SK-N-MC (cell line): ENCODE data around the gene GNG13.

Experiments used
- EZH2 ChIP-seq: fragments of 200-600 bp; sonication (generic); IDR thresholded peaks from one replicate; pipeline ENCODE4 v1.6.1; 2017; ENCODE audit warnings: antibody characterized with exemption
- POLR2AphosphoS5 ChIP-seq: IDR thresholded peaks from 2 replicates; pipeline ENCODE4 v1.6.1; 2012; ENCODE audit warnings: mild to moderate bottlenecking, low read depth, low read length, borderline replicate concordance

DNA sequence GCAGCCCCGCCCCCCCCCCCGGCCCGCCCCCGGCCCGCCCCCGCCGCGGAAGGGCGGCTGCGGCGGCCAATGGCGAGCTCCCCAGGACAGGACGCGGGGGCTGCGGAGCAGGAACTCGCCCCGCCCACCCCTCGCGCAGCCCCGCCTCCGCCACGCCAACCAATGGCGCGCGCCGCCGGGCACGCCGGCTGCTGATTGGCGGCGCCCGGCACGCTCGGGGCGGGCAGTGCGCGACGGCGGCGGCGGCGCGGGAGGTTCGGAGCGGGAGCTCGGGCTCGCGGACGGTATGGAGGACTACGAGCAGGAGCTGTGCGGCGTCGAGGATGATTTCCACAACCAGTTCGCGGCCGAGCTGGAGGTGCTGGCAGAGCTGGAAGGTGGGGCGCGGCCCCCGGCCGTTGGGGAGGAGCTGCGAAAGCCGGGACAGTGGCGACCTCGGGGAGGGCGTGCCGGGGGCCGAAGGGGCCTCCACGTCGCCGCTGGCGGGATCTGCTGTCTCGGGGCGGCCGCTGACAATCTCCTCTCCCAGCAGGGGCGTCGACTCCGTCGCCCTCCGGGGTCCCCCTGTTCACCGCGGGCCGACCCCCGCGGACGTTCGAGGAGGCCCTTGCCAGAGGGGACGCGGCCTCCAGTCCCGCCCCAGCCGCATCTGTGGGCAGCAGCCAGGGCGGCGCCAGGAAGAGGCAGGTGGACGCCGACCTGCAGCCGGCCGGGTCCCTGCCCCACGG is 12.0 kb downstream of the GNG13 start, which contains the start of gene CHTF18:
- TF ChIP-seq POLR2AphosphoS5 (peak; percentile 79), EZH2 (no peak)
